H1 (cell line): ENCODE data around the gene BICD1. TPM values are rescaled to one million over a fixed set of nuclear protein-coding genes. Genes with fewer than 3 reads are reported as not detected.

Experiments used
- CTCF ChIA-PET: fragments of 300-600 bp; sonication (Branson Sonifier 250); formaldehyde crosslinking; loops from one replicate; lab custom pipeline; 2021; ENCODE audit not compliant: partially characterized antibody; lab: Charles Lee
- POLR2A ChIA-PET: fragments of 300-600 bp; sonication (Branson Sonifier 250); formaldehyde crosslinking; loops from one replicate; lab custom pipeline; 2021; ENCODE audit warnings: inconsistent platforms; ENCODE audit not compliant: partially characterized antibody; lab: Charles Lee
- DNase-seq, 2 experiments: peaks; one replicate each; pipeline versions ENCODE4 v3.0.0 to v3.0.0-alpha.2; 2010 to 2022; ENCODE audit warnings: low spot score in 2 of 2, low read depth in 1 of 2, mixed read lengths in 1 of 2
- FAIRE-seq: peaks from 2 replicates; lab custom pipeline; 2011; peaks lifted over from hg19 to GRCh38; lab: Jason Lieb, UNC
- H2AFZ ChIP-seq: 2 replicates; pipeline ENCODE4 v1.8.1; 2012; ENCODE audit warnings: low read length, inconsistent platforms
- H2AK5ac ChIP-seq: 2 replicates; pipeline ENCODE4 v1.6.1; 2013; ENCODE audit warnings: low read depth, low read length
- H2BK120ac ChIP-seq: replicated peaks from 2 replicates; pipeline ENCODE3; 2013; ENCODE audit warnings: low read depth, low read length, inconsistent platforms
- H2BK12ac ChIP-seq: 2 replicates; pipeline ENCODE4 v1.6.1; 2013; ENCODE audit warnings: low read depth, low read length
- H2BK15ac ChIP-seq: 2 replicates; pipeline ENCODE4 v1.6.1; 2013; ENCODE audit warnings: low read length
- H2BK20ac ChIP-seq: 2 replicates; pipeline ENCODE4 v1.6.1; 2013; ENCODE audit warnings: low read length
- H2BK5ac ChIP-seq: 2 replicates; pipeline ENCODE4 v1.6.1; 2013; ENCODE audit warnings: low read depth, low read length
- H3K14ac ChIP-seq: 2 replicates; pipeline ENCODE4 v1.6.1; 2013; ENCODE audit warnings: inconsistent platforms; ENCODE audit not compliant: insufficient read length
- H3K18ac ChIP-seq: 2 replicates; pipeline ENCODE4 v1.6.1; 2013; ENCODE audit warnings: low read length; ENCODE audit errors: extremely low read depth
- H3K23ac ChIP-seq: 2 replicates; pipeline ENCODE4 v1.6.1; 2013; ENCODE audit warnings: inconsistent platforms; ENCODE audit not compliant: insufficient read length
- H3K23me2 ChIP-seq: 2 replicates; pipeline ENCODE4 v1.6.1; 2013; ENCODE audit warnings: low read depth, low read length
- H3K27ac ChIP-seq: 2 replicates; pipeline ENCODE4 v1.6.1; 2011; ENCODE audit warnings: low read depth, low read length, inconsistent platforms
- H3K27me3 ChIP-seq, 4 experiments: replicated peaks in 1 of 4; 1 replicate in 1 of 4; 2 replicates in 3 of 4; pipeline versions ENCODE4 v1.6.1 to v1.8.1; 2011 to 2013; ENCODE audit warnings: low read length in 3 of 4, mild to moderate bottlenecking in 3 of 4, inconsistent platforms in 2 of 4, mixed read lengths in 2 of 4, moderate library complexity in 1 of 4; ENCODE audit not compliant: control insufficient read depth in 3 of 4, insufficient read depth in 3 of 4; ENCODE audit errors: extremely low read depth in 1 of 4
- H3K36me3 ChIP-seq, 4 experiments: 2 replicates each; pipeline versions ENCODE4 v1.6.1 to v1.8.1; 2011 to 2013; ENCODE audit warnings: mild to moderate bottlenecking in 4 of 4, low read length in 3 of 4, moderate library complexity in 2 of 4, control low read depth in 1 of 4, inconsistent platforms in 1 of 4; ENCODE audit not compliant: insufficient read depth in 4 of 4, control insufficient read depth in 2 of 4
- H3K4ac ChIP-seq: replicated peaks from 2 replicates; pipeline ENCODE3; 2013; ENCODE audit warnings: low read length, low read depth, mixed read lengths, inconsistent platforms; ENCODE audit not compliant: insufficient read length
- H3K4me1 ChIP-seq, 4 experiments: replicated peaks in 1 of 4; 1 replicate in 1 of 4; 2 replicates in 3 of 4; pipeline versions ENCODE4 v1.6.1 to v1.8.1; 2011 to 2013; ENCODE audit warnings: low read length in 3 of 4, inconsistent platforms in 2 of 4, mixed read lengths in 1 of 4; ENCODE audit not compliant: insufficient read depth in 4 of 4, control insufficient read depth in 3 of 4
- H3K4me2 ChIP-seq, 2 experiments: 2 replicates each; pipeline versions ENCODE4 v1.6.1 to v1.8.1; 2011 to 2013; ENCODE audit warnings: low read depth in 2 of 2, low read length in 2 of 2, control low read depth in 1 of 2, inconsistent platforms in 1 of 2, mild to moderate bottlenecking in 1 of 2; ENCODE audit not compliant: insufficient read depth in 1 of 2
- H3K4me3 ChIP-seq, 4 experiments: fragments of 200-600, 300-600 bp in 1 of 4; sonication (generic), shearing (Covaris generic), sonication (Bioruptor Twin) in 1 of 4; 2 replicates each; pipeline versions ENCODE4 v1.5.1 to v1.8.1; 2011 to 2016; ENCODE audit warnings: low read length in 4 of 4, low read depth in 3 of 4, control low read depth in 2 of 4, inconsistent platforms in 2 of 4, mild to moderate bottlenecking in 2 of 4, mixed read lengths in 1 of 4, moderate library complexity in 1 of 4; ENCODE audit not compliant: insufficient read depth in 2 of 4; ENCODE audit errors: extremely low read depth in 1 of 4
- H3K56ac ChIP-seq: replicated peaks from 2 replicates; pipeline ENCODE3; 2013; ENCODE audit warnings: low read depth, mild to moderate bottlenecking, mixed read lengths, low read length, inconsistent platforms; ENCODE audit not compliant: insufficient read length
- H3K79me1 ChIP-seq: 2 replicates; pipeline ENCODE4 v1.6.1; 2013; ENCODE audit warnings: low read depth, low read length, control low read depth
- H3K79me2 ChIP-seq, 2 experiments: 2 replicates each; pipeline versions ENCODE4 v1.6.1 to v1.8.1; 2012 to 2013; ENCODE audit warnings: low read length in 2 of 2, mild to moderate bottlenecking in 2 of 2, inconsistent platforms in 1 of 2; ENCODE audit not compliant: insufficient read depth in 2 of 2, control insufficient read depth in 1 of 2
- H3K9ac ChIP-seq, 4 experiments: replicated peaks in 1 of 4; 1 replicate in 1 of 4; 2 replicates in 3 of 4; pipeline versions ENCODE4 v1.6.1 to v1.8.1; 2011 to 2013; ENCODE audit warnings: low read depth in 3 of 4, low read length in 3 of 4, control low read depth in 2 of 4, mild to moderate bottlenecking in 2 of 4, moderate library complexity in 2 of 4, inconsistent platforms in 1 of 4; ENCODE audit errors: extremely low read depth in 1 of 4
- H3K9me3 ChIP-seq, 2 experiments: 2 replicates each; pipeline versions ENCODE4 v1.6.1 to v1.8.1; 2012 to 2013; ENCODE audit warnings: mild to moderate bottlenecking in 2 of 2, moderate library complexity in 2 of 2, control low read depth in 1 of 2, inconsistent platforms in 1 of 2, low read depth in 1 of 2, low read length in 1 of 2, mixed read lengths in 1 of 2; ENCODE audit not compliant: insufficient read depth in 2 of 2
- H4K20me1 ChIP-seq, 2 experiments: replicated peaks in 1 of 2; 2 replicates each; pipeline versions ENCODE3 to v1.8.1; 2011 to 2013; ENCODE audit warnings: inconsistent platforms in 2 of 2, low read length in 2 of 2, mild to moderate bottlenecking in 1 of 2; ENCODE audit not compliant: insufficient read depth in 2 of 2, control insufficient read depth in 1 of 2
- H4K5ac ChIP-seq: 2 replicates; pipeline ENCODE4 v1.6.1; 2013; ENCODE audit warnings: low read length, low read depth, mixed read lengths, inconsistent platforms; ENCODE audit not compliant: insufficient read length
- H4K8ac ChIP-seq: 2 replicates; pipeline ENCODE4 v1.8.0; 2013; ENCODE audit warnings: mild to moderate bottlenecking, moderate library complexity, low read length, inconsistent platforms; ENCODE audit not compliant: insufficient read depth; ENCODE audit errors: extremely low read depth
- H4K91ac ChIP-seq: replicated peaks from 2 replicates; pipeline ENCODE3; 2013; ENCODE audit warnings: low read length, mixed read lengths, inconsistent platforms; ENCODE audit not compliant: insufficient read length
- CBX5 ChIP-seq: fragments of 300-800, 300-1000 bp; sonication (generic); IDR thresholded peaks from 2 replicates; pipeline ENCODE4 v1.7.1; 2016; ENCODE audit warnings: antibody characterized with exemption, low read length, low read depth
- CTBP2 ChIP-seq: IDR thresholded peaks from 2 replicates; pipeline ENCODE4 v1.7.0; 2011; ENCODE audit warnings: borderline replicate concordance, mild to moderate bottlenecking, moderate library complexity, mixed read lengths, low read length; ENCODE audit not compliant: insufficient read depth, insufficient read length
- RAD21 ChIP-seq, 2 experiments: IDR thresholded peaks in 1 of 2; conservative IDR thresholded peaks in 1 of 2; 2 replicates each; pipeline ENCODE4 v1.6.1; 2011; ENCODE audit warnings: low read depth in 2 of 2, low read length in 2 of 2, improper control_type of control experiment in 1 of 2, inconsistent platforms in 1 of 2, mild to moderate bottlenecking in 1 of 2, moderate library complexity in 1 of 2
- RNF2 ChIP-seq: fragments of 200-900, 300-1000 bp; sonication (generic); IDR thresholded peaks from 2 replicates; pipeline ENCODE4 v1.7.1; 2016; ENCODE audit warnings: borderline replicate concordance, low read depth, mild to moderate bottlenecking, antibody characterized with exemption, low read length; ENCODE audit not compliant: poor library complexity, severe bottlenecking; ENCODE audit errors: missing control alignments
- SAP30 ChIP-seq: fragments of 300-600 bp; sonication (generic); IDR thresholded peaks from 2 replicates; pipeline ENCODE4 v1.7.1; 2012; ENCODE audit warnings: low read length, moderate library complexity, mild to moderate bottlenecking, inconsistent platforms; ENCODE audit not compliant: insufficient read depth, insufficient replicate concordance
- SIN3A ChIP-seq, 2 experiments: IDR thresholded peaks in 1 of 2; conservative IDR thresholded peaks in 1 of 2; 2 replicates each; pipeline ENCODE4 v1.6.1; 2011 to 2012; ENCODE audit warnings: low read length in 2 of 2, improper control_type of control experiment in 1 of 2, low read depth in 1 of 2, mild to moderate bottlenecking in 1 of 2
- SIX5 ChIP-seq: IDR thresholded peaks from 2 replicates; pipeline ENCODE4 v1.6.1; 2011; ENCODE audit warnings: mild to moderate bottlenecking, low read depth, low read length
- TEAD4 ChIP-seq: IDR thresholded peaks from 2 replicates; pipeline ENCODE4 v1.6.1; 2012; ENCODE audit warnings: low read depth, low read length, inconsistent platforms, mixed read lengths
- WGBS, 2 experiments: shearing (Covaris generic) in 1 of 2; methylation state at CpG; one replicate each; pipeline versions ENCODE4 v1.1.6 to v1.1.7; 2013 to 2015; ENCODE audit warnings: low lambda C conversion rate in 2 of 2, mixed read lengths in 2 of 2, inconsistent platforms in 1 of 2, low coverage in 1 of 2, missing lambda C conversion rate in 1 of 2; ENCODE audit not compliant: insufficient replicate concordance in 2 of 2, insufficient coverage in 1 of 2, insufficient read length in 1 of 2; ENCODE audit errors: extremely low coverage in 1 of 2, missing lambda C conversion rate in 1 of 2; 5-methylcytosine and 5-hydroxymethylcytosine counted together
- polyA plus RNA-seq, 7 experiments: library from polyadenylated mRNA; depleted of rRNA in 3 of 7; stranded (reverse) in 5 of 7; unstranded in 2 of 7; fragments of >200 nt in 5 of 7; fragments of 200-250 nt in 2 of 7; gene quantifications; 1 replicate in 5 of 7; 2 replicates in 1 of 7; 4 replicates in 1 of 7; pipeline versions ENCODE4 v1.2.1 to v1.2.3, GENCODE V29; 2011 to 2013; ENCODE audit warnings: missing spikeins in 2 of 7, mixed read lengths in 2 of 7
- total RNA-seq: library from RNA; stranded (reverse); fragmentation: NEBNext Ultra II Directional; extraction: Animal tissue kit (Norgen Biotek cat#: 25700); gene quantifications from 2 replicates; pipeline ENCODE4 v1.2.1, GENCODE V29; 2021
- TF ChIP-seq, protein P1 (sequence below), 3 experiments: IDR thresholded peaks; 1 replicate in 2 of 3; 2 replicates in 1 of 3; pipeline versions ENCODE4 v1.5.1 to v1.6.1; 2011; ENCODE audit warnings: low read length in 3 of 3, mild to moderate bottlenecking in 3 of 3, inconsistent platforms in 2 of 3, low read depth in 1 of 3, moderate library complexity in 1 of 3; ENCODE audit not compliant: insufficient read depth in 1 of 3; ENCODE audit errors: control extremely low read depth in 1 of 3

BICD1 gene
- total and polyA plus RNA-seq, 2 of the 8 experiments (the other 6 are each of a cell fraction or from before 2014, with no cell fraction given): 34.1 to 58.4 TPM

DNA sequence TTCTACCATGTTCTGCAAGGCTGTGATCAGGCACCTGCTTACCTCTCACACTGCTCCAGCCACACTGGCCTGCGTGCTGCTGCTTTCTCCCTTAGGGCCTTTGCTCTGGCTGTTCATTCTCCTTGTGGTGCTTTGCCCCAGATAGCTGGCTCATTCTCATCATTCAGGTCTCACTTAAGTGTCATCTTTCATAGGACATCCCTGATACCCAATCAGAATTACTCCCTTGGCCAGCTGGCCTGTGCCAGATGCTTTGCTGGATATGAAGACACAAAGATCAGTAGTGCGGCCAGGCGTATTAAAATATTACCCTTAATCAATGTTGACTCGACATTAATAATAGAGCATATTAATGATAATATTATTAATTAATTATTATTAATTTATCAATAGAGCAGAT is 148.9 kb downstream of the BICD1 start:
- Histone ChIP-seq H3K18ac (no peak overlapping the region), H3K23me2 (no peaks in the 10 kb centered on the region; the same call in 1 of the 2 replicates), H2BK5ac (no peak overlapping the region), H3K27ac (no peak overlapping the region), H4K91ac (no peak overlapping the region), H3K14ac (no peak overlapping the region), H2BK20ac (no peak overlapping the region), H2AFZ (no peak overlapping the region), H3K79me2 (peaks cover 0 to 7% of the 10 kb centered on the region in 2 experiments; a peak in 2 of 4 replicates), H4K5ac (no peak overlapping the region), H3K79me1 (peaks cover 2% of the 10 kb centered on the region; the same call in 1 of the 2 replicates), H3K4ac (no peak overlapping the region), H2AK5ac (no peak overlapping the region), H3K36me3 (peaks cover 0 to 7% (median 0%) of the 10 kb centered on the region in 4 experiments; a peak in 1 of 8 replicates), H3K56ac (no peak overlapping the region), H2BK120ac (no peak overlapping the region), H3K4me3 (no peak overlapping the region), H2BK15ac (no peak overlapping the region), H3K27me3 (no peaks in the 10 kb centered on the region), H3K4me2 (no peak overlapping the region), H3K23ac (no peak overlapping the region), H4K8ac (no peak overlapping the region), H3K9me3 (0 out of 4 replicates have a peak, but pooled peaks cover 0 to 3% of the 10 kb centered on the region in 2 experiments), H4K20me1 (no peaks in the 10 kb centered on the region), H3K9ac (no peak overlapping the region), H2BK12ac (no peak overlapping the region), H3K4me1 (peaks cover 0 to 4% (median 2%) of the 10 kb centered on the region in 4 experiments; a peak in 1 of 7 replicates)
- FAIRE-seq (no peak), DNase-seq (no peak)
- POLR2A ChIA-PET: no interaction called here
- WGBS, 2 experiments: 93% methylated on average over 4 of the region's 4 CpGs; no CpG with 5 or more reads in 1 of the 2 experiments
- CTCF ChIA-PET: interaction anchor here (1.0 to 1.8 kb wide), 2 partner anchors 11 to 14 kb away, joined by 3 read pairs; no protein-coding TSS in a partner anchor
- TF ChIP-seq SIX5 (no peak), TEAD4 (no peak), RAD21 (IDR thresholded peaks at IDR 0.05 in 1 of 2, conservative IDR thresholded peaks at IDR 0.05 in 1 of 2; ENCODE audit: low read depth in 2 of 2, low read length in 2 of 2) (no peak), RNF2 (no peak), SIN3A (conservative IDR thresholded peaks at IDR 0.05 in 1 of 2, IDR thresholded peaks at IDR 0.05 in 1 of 2; ENCODE audit: low read depth in 1 of 2, low read length in 2 of 2) (no peak), SAP30 (no peak), CTBP2 (no peak), CBX5 (no peak)
- TF ChIP-seq, protein P1, sequence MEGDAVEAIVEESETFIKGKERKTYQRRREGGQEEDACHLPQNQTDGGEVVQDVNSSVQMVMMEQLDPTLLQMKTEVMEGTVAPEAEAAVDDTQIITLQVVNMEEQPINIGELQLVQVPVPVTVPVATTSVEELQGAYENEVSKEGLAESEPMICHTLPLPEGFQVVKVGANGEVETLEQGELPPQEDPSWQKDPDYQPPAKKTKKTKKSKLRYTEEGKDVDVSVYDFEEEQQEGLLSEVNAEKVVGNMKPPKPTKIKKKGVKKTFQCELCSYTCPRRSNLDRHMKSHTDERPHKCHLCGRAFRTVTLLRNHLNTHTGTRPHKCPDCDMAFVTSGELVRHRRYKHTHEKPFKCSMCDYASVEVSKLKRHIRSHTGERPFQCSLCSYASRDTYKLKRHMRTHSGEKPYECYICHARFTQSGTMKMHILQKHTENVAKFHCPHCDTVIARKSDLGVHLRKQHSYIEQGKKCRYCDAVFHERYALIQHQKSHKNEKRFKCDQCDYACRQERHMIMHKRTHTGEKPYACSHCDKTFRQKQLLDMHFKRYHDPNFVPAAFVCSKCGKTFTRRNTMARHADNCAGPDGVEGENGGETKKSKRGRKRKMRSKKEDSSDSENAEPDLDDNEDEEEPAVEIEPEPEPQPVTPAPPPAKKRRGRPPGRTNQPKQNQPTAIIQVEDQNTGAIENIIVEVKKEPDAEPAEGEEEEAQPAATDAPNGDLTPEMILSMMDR (IDR thresholded peaks at IDR 0.05; ENCODE audit: control extremely low read depth in 1 of 3, insufficient read depth in 1 of 3, low read depth in 1 of 3, low read length in 3 of 3): no peak
